ENCODE data around the gene POMT1.

Gene POMT1

DNA sequence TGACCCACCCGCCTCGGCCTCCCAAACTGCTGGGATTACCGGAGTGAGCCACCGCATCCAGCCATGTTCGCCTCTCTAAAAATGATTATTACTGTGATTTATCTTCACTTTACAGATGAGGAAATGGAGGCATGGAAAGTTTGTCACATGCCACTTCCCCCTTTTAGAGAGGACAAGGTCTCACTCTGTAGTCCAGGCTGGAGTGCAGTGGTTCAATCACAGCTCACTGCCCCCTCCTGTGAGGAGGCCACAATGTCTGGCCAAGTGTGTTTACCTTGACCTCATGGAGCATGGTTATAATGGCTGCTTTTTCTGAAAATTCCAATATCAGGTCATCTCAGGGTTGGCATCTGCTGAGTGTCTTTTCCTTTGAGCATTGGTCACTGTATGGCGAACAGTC lies 49.3 kb downstream of the POMT1 start:
- no peaks in the 10 kb centered on the region for H3K36me3 ChIP-seq
- H3K4me3 ChIP-seq (ENCODE audit: low read depth, low read length) = no peak overlapping the region
- no peaks in the 10 kb centered on the region; the same call in 1 of the 2 replicates for H3K9me3 ChIP-seq
- DNase-seq = no peak
- TF ChIP-seq, protein P1, sequence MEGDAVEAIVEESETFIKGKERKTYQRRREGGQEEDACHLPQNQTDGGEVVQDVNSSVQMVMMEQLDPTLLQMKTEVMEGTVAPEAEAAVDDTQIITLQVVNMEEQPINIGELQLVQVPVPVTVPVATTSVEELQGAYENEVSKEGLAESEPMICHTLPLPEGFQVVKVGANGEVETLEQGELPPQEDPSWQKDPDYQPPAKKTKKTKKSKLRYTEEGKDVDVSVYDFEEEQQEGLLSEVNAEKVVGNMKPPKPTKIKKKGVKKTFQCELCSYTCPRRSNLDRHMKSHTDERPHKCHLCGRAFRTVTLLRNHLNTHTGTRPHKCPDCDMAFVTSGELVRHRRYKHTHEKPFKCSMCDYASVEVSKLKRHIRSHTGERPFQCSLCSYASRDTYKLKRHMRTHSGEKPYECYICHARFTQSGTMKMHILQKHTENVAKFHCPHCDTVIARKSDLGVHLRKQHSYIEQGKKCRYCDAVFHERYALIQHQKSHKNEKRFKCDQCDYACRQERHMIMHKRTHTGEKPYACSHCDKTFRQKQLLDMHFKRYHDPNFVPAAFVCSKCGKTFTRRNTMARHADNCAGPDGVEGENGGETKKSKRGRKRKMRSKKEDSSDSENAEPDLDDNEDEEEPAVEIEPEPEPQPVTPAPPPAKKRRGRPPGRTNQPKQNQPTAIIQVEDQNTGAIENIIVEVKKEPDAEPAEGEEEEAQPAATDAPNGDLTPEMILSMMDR (IDR thresholded peaks at IDR 0.05; ENCODE audit: low read depth, low read length) = no peak
- H3K27me3 ChIP-seq = peaks cover 2% of the 10 kb centered on the region
- no peaks in the 10 kb centered on the region for H3K4me1 ChIP-seq

DNA sequence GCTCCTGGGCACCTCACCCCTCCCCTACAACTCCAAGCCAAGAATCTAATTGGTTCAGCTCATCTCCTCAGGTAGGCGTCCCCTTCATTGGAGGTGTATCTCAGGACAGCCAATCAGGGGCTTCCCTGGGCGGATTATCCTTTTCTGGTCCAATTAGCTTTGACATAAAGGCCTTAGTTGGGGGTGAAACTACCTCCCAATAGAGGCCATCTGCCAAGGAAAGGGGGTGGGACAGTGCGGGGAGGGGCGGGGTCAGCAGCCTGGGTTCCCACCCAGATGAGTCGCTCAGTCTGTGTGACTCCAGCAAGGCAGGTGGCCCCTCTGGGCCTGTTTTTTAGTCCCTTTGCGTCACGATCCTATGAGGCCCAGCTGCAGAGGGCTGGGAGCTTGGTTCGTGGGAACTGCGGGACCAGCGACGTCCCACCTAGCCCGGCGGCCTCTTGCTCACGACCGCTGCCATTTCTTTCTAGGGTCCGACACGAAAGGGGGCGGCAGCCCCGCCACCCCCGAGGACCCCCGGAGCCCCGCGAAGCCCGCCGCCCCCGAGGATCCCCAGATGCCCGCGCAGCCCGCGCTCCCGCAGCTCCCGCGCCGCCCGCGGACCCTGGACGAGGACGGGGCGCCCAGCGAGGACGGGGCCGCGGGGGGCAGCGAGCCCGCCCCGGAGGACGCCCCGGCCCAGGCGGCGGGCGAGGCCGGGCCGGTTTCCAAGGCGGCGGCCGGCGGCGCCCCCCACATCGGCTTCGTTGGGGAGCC lies 51.5 kb downstream of the POMT1 start:
- Histone ChIP-seq H3K36me3 (no peaks in the 10 kb centered on the region), H3K4me3 (ENCODE audit: low read depth, low read length) (no peak overlapping the region), H3K4me1 (no peaks in the 10 kb centered on the region), H3K9me3 (no peaks in the 10 kb centered on the region; the same call in 1 of the 2 replicates), H3K27me3 (no peaks in the 10 kb centered on the region)
- TF ChIP-seq, protein P1 (IDR thresholded peaks at IDR 0.05; ENCODE audit: low read depth, low read length) = no peak
- peak; percentile 43 for DNase-seq

DNA sequence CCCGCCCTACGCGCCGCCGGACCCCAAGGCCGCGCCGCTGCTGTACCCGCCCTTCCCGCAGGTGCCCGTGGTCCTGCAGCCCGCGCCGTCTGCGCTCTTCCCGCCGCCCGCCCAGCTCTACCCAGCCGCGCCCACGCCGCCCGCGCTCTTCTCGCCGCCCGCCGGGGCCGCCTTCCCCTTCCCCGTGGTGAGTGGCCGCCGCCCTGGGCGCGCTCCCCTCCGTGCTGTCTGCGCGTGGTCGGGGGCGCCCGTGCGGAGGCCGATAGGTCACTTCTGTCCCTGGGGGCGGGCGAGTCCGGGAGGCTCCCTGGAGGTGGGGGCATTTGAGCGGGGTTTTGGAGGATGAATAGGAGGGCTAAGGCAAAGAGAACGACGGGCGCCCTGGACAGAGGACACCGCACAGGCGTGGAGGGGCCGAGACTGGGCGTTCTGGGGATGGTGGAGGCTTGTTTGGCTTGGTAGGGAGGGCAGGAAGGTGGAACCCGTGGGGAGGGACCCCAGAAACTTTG lies 52.2 kb downstream of the POMT1 start:
- TF ChIP-seq, protein P1 (IDR thresholded peaks at IDR 0.05; ENCODE audit: low read depth, low read length) = no peak
- Histone ChIP-seq H3K27me3 (no peaks in the 10 kb centered on the region), H3K9me3 (no peaks in the 10 kb centered on the region; the same call in 1 of the 2 replicates), H3K4me3 (ENCODE audit: low read depth, low read length) (no peak overlapping the region), H3K36me3 (no peaks in the 10 kb centered on the region), H3K4me1 (no peaks in the 10 kb centered on the region)
- no peak for DNase-seq

DNA sequence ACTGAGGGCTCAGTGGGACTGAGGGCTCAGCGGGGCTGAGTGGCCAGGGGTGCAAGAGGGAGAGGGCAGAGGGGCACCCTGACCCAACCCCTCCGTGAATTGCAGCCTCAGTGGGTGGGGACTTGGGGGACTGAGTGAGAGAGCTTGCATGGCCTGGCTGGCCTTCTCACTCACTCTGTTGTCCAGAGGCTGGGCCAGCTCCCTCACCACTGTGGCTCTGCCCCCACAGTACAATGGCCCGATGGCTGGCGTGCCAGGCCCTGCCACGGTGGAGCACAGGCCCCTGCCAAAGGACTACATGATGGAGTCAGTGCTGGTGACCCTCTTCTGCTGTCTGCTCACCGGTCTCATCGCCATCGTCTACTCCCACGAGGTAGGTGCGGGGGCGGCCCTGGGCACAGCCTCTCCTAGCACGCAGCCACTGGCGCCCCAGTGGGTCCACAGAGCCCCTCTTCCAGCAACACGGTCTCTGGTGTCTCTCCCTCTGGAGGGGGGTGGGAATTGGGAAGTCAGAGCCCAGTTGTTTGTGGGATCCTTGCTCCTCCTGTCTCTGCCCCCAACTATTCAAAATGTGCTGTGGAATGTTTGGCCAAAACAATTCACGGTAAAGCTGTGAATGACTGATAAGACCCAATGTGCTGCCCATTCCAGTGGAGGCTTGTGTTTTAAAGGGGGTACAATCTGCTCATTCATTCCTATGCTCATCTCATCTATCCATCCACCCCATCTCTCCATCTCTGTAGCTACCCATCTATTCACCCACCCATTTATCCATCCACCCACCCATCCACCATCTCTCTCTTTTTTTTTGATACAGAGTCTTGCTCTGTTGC lies 53.3 kb downstream of the POMT1 start:
- Histone ChIP-seq H3K4me1 (no peaks in the 10 kb centered on the region), H3K9me3 (no peaks in the 10 kb centered on the region; the same call in 1 of the 2 replicates), H3K36me3 (no peaks in the 10 kb centered on the region), H3K4me3 (ENCODE audit: low read depth, low read length) (no peak overlapping the region), H3K27me3 (no peaks in the 10 kb centered on the region)
- DNase-seq = no peak
- TF ChIP-seq, protein P1 (IDR thresholded peaks at IDR 0.05; ENCODE audit: low read depth, low read length) = no peak

DNA sequence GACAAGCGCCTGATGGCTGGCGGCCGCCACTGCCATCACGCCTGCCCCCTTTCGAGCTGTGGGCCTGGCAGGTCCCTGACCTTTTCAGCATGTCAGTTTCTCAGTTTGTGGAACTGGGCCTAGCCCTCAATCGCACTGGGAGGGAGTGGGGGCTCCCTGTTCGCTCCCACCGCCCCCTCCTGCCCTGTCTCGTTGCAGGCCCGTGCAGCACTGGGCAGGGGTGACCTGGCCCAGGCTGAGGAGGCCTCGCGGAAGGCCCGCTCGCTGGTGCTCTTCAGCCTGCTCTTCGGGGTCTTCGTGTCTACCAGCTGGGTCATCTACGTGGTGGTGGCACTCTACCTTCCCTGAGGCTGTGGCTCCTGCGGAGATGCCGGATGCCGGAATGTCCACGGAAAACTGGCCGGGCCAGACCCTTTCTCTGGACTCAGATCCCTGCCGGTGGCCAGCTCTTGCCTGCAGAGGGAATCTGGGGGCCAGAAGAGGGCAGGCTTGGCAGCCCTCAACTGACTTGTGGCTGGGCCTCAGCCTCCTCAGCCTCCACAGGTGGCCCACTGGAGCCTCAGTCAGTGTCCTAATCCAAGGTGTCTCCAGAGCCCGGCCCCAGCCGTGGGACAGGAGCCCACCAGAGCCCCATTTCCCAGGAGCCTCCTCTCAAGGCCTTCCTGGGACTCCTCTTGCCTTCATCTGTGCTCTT lies 55.3 kb downstream of the POMT1 start:
- Histone ChIP-seq H3K36me3 (no peaks in the 10 kb centered on the region), H3K4me1 (no peaks in the 10 kb centered on the region), H3K9me3 (no peaks in the 10 kb centered on the region; the same call in 1 of the 2 replicates), H3K27me3 (no peaks in the 10 kb centered on the region), H3K4me3 (ENCODE audit: low read depth, low read length) (no peak overlapping the region)
- TF ChIP-seq, protein P1 (IDR thresholded peaks at IDR 0.05; ENCODE audit: low read depth, low read length) = no peak
- no peak for DNase-seq
